ENCODE results near the gene FUT7. TPM values are rescaled to one million over a fixed set of nuclear protein-coding genes. Genes with fewer than 3 reads are reported as not detected.

FUT7 gene
- total RNA-seq, 1 donor, result not detected

DNA sequence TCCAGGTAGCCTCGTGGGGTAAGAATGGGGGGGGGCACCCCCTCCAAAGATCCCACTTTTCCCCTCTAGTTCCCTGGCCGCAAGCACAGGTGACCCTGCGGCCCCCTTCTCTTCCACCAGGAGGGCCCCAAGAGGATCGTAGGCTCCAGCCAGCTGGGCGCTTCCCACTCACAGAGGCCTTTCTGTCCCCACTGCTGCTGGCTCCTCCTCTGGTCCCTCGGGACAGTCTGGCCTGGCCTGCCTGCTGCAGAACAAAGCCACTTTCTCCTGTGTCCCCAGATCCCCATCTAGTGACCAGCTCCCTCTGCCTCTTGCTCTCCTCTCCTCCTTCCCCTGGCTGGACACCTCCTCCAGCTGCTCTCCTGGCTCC, 39.0 kb upstream of the FUT7 start:
- H3K4me3 ChIP-seq (ENCODE audit: low read depth, low read length), result peak overlapping the region; percentile 47
- DNase-seq (ENCODE audit: low read depth), result no peak
- TF ChIP-seq, protein P1, sequence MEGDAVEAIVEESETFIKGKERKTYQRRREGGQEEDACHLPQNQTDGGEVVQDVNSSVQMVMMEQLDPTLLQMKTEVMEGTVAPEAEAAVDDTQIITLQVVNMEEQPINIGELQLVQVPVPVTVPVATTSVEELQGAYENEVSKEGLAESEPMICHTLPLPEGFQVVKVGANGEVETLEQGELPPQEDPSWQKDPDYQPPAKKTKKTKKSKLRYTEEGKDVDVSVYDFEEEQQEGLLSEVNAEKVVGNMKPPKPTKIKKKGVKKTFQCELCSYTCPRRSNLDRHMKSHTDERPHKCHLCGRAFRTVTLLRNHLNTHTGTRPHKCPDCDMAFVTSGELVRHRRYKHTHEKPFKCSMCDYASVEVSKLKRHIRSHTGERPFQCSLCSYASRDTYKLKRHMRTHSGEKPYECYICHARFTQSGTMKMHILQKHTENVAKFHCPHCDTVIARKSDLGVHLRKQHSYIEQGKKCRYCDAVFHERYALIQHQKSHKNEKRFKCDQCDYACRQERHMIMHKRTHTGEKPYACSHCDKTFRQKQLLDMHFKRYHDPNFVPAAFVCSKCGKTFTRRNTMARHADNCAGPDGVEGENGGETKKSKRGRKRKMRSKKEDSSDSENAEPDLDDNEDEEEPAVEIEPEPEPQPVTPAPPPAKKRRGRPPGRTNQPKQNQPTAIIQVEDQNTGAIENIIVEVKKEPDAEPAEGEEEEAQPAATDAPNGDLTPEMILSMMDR (IDR thresholded peaks at IDR 0.05; ENCODE audit: insufficient read depth, low read length), result peak; percentile 17

DNA sequence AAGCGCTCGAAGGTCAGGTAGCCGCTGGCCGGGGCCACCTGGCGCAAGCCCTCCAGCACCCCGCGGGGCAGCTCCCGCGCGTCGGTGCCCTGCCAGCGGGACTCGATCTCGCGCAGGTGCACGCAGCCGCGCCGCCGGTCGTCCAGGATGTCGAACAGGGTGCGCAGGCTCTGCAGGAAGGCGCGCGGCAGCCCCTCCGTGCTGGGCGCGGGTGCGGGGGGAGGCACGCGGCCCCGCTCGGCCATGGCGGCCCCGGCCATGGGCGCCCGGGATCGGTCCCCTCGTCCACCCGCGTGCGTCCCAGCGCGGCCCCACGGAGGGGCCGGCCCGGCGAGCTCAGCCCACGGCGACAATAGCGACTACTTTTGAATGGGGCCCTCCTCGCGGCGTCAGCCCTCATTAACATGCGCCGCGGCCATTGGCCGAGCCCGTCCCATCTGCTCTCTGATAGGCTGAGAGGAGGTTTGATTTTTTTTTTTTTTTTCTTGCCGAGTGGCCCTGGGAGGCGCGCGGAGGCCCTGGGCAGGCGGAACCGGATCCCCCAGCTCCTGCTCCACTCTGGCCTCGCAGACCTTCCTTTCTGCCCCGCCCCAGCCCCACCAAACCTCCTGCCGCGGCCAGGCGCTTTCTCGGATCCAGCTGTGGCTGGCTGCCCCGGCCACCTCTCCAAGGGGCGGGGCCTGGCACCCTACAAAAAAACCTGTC, 38.5 kb upstream of the FUT7 start, which contains the start of gene SAPCD2:
TSS of gene SAPCD2 (minus strand) at position 357 of the 705 bp plus-strand sequence. CDS start at position 260, 97 bp downstream.
- TF ChIP-seq, protein P1 (IDR thresholded peaks at IDR 0.05; ENCODE audit: insufficient read depth, low read length), result no peak
- peak; percentile 76 for DNase-seq (ENCODE audit: low read depth)

DNA sequence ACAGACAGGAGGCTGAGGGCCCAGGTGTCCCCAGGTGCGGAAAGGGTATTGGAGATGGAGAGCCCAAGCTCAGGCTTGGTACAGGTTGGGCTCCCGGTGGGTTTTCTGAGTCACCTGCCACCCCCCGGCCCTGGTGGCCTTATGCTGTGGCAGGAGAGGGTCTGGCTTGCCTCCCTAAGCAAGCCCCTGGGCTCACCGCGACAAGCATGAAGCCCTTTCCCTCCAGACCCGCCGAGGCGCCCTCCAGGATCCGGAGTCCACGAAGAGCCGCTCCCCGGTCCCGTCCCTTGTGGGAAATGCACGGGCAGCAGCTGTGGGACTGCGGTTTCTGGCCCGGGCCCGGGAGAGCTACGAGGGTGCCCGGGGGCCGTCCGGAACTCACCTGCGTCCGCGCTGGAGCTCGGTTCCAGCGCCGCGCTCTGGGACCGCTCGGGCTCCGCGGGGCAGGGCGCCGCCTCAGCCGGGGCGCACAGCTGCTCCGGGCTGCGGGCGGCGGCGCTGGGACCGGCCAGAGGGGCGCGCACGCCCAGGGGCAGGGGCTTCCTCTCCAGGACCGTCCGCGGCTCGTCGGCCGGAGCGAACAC, 37.7 kb upstream of the FUT7 start:
- TF ChIP-seq, protein P1 (IDR thresholded peaks at IDR 0.05; ENCODE audit: insufficient read depth, low read length), result no peak
- H3K4me3 ChIP-seq (ENCODE audit: low read depth, low read length), result peak overlapping the region; percentile 17
- no peak for DNase-seq (ENCODE audit: low read depth)

More for the DNA sequence above, 38.5 kb upstream of the FUT7 start, which contains the start of gene SAPCD2:
- peak within 1 kb of the TSS; percentile 49 for H3K4me3 ChIP-seq (ENCODE audit: low read depth, low read length)

DNA sequence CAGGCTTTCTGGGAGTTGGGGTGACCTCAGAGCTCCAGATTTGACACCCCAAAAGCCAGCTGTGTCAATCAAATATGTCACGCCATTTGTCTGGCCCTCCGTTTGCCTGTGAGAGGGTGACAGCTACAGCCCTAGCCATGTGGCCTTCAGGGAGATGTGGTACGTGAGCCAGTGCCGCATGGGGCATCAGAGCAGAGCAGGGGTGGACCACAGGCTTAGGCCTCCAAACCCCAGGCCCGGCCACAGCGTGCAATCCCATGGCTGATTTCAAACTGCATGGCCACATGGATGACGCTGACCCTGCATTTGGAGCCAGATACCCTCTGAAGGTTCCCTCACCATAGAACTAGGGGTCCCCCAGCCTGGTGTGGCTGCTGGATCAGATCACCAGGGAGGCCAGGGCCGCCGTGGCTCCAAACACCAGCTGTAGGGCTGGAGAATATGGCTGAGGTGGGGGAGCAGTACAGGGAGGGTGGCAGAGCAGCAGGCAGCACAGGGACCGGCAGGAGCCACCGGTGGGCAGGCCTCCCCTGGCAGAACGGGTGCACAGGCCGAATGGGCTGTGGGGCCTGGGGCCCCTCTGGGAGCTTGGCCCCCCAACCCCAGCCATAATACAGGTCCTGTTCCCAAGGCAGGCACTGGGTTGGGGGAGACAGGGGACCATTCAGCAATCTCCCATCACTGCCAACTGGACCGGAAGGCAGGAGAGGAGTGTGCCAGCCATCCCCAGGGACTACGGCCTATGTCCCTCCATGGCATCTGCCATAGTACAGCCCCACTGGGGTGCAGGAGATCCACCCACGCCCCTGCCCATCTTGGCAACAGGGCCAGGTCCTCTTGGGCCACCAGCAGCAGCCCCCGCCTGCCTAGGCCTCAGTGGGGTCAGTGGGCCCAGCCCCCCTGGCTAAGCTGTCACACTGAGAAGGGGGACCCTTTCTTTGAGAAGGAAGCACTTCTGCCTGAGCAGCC, 36.9 kb upstream of the FUT7 start:
- TF ChIP-seq, protein P1 (IDR thresholded peaks at IDR 0.05; ENCODE audit: insufficient read depth, low read length), result no peak
- no peak for DNase-seq (ENCODE audit: low read depth)
- peak overlapping the region; percentile 5 for H3K4me3 ChIP-seq (ENCODE audit: low read depth, low read length)

DNA sequence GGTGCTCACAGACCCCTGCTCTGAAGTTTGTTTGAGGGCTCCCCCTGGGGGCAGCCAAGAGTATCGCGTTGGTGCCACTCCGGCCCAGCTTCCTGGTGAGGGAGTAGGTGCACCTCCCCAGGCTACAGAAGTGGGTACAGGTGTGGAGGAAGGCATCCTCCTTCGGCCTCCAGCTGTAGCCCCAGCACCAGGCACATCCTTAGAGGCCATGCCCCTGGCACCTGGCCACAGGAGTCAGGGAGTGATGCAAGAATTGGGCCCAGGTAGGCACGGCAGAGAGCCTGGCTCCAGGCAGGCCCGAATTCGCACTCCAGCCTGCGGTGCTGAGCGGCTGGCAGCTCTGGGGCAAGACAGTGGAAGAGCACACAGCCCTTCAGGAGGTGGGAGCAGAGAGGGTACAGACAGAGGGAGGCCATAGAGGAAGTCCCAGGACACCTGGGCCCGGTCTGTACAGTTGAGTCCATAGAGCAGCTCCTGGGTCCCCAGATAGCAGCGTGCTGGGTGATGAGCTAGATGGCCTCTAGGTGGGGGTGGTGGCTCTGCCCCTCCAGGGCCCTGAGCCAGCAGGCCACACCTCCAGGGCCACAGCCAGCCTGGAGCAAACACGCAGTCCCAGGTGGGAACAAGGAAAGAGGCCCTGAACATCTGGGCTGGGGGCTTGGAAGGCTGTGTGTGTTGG, 36.1 kb upstream of the FUT7 start:
- H3K4me3 ChIP-seq (ENCODE audit: low read depth, low read length), result no peak overlapping the region
- peak; percentile 81 for DNase-seq (ENCODE audit: low read depth)
- TF ChIP-seq, protein P1 (IDR thresholded peaks at IDR 0.05; ENCODE audit: insufficient read depth, low read length), result peak; percentile 90

Data from fibroblast of the aortic adventitia (primary cell).